RPMI7951 (cell line): ENCODE measurements around the gene HBD. TPM values are rescaled to one million over a fixed set of nuclear protein-coding genes. Genes with fewer than 3 reads are reported as not detected.
"Not testable (repeated sequence)": the region's sequence is repeated elsewhere in the genome, so short reads cannot be mapped to it uniquely, and the experiment has no call there.

Experiments used
- DNase-seq: peaks from one replicate; pipeline ENCODE4 v3.0.0-alpha.2; 2012; ENCODE audit warnings: low read depth
- total RNA-seq: library from RNA; depleted of rRNA; stranded (reverse); fragments of >200 nt; shearing (Covaris generic); gene quantifications from 2 replicates; pipeline ENCODE4 v1.2.3, GENCODE V29; 2014

Gene HBD
- total RNA-seq, 1 experiment from 2014 or later, result not detected

GRCh38 chr11:5253440-5253839 lies 19.2 kb upstream of the HBD start:
- not testable (repeated sequence) for DNase-seq

GRCh38 chr11:5252919-5253265 lies 18.6 kb upstream of the HBD start:
- DNase-seq, result no peak

DNA sequence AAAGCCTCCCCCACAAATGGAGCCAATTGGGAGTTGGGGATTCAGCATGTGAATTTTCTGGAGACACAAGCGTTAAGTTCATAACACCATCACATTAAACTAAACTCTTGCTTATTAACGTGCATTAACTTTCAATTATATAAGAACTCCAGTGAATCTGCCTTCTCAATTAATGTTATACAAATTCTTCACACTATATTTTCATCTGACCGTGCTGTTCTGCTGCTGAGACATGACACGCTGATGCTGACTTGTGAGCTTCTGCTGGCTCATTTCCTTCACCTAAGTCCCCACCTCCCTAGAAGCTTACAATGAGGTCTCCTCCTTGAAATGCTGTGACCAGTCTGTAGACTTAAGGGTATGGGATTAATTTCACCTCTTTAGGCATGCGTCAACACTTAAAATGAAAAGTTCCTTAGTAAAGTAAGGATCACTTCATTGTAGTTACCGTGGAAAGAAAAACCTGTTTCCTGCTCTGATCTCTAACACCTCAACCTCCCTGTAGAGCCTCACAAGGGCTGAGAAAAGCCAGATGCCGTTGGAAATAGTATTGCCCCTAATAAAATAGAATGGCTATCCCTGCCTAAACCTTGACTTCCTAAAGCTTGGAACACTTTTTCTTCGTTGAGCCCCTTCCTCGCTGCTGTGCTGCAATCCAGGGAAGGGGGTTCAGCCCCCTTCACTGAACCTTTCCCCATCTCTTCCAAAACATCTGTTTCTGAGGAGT lies 18.1 kb upstream of the HBD start:
- DNase-seq, result no peak

DNA sequence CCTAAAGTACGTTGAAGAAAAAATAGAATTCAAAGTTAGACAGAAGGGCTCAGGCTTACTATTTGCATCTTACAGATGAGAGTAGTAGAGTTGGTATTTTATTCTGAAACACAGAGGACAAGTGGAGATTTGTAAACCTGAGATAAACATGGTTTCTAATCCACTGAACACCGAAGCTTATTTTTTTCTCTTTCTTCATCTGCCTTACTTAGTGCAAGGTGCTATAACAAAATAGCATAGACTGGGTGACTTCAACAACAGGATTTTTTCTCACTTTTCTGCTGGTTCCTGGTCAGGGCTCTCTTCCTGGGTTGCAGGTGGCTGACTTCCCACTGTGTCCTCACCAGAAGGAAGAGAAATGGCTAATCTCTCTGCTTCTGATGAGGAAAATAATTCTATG lies 17.5 kb upstream of the HBD start:
- DNase-seq, result no peak

- no peak for DNase-seq
Observed at GRCh38 chr11:5250543-5251204, 16.4 kb upstream of the HBD start.

GRCh38 chr11:5249807-5250396 lies 15.6 kb upstream of the HBD start, which contains the start of gene HBG1:
Gene HBG1 (minus strand): TSS chr11:5249857. CDS start chr11:5249804, 53 bp downstream.
- not testable (repeated sequence) for DNase-seq

DNA sequence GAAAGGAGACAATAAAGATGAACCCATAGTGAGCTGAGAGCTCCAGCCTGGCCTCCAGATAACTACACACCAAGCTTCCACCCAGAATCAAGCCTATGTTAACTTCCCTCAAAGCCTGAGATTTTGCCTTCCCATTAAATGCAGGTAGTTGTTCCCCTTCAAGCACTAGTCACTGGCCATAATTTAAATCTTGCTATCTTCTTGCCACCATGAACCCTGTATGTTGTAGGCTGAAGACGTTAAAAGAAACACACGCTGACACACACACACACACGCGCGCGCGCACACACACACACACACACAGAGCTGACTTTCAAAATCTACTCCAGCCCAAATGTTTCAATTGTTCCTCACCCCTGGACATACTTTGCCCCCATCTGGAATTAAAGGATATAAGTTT lies 14.2 kb upstream of the HBD start:
- not testable (repeated sequence) for DNase-seq

DNA sequence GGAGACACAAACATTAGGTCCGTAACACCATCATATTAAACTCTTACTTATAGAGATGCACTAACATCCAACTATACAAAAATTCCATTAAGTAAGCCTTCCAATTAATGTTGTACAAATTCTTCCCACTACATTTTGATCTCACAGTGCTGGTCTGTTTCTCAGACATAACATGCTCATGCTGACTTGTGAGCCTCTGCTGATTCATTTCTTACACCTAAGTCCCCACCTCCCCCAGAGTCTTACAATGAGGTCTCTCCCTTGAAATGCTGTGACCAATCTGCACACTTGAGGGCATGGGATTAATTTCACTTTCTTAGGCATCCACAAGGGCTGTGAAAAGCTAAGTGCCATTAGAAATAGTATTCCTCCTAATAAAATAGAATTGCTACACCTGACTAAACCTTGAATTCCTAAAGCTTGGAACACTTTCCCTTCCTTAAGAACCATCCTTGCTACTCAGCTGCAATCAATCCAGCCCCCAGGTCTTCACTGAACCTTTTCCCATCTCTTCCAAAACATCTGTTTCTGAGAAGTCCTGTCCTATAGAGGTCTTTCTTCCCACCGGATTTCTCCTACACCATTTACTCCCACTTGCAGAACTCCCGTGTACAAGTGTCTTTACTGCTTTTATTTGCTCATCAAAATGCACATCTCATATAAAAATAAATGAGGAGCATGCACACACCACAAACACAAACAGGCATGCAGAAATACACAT lies 13.3 kb upstream of the HBD start:
- no peak for DNase-seq

GRCh38 chr11:5246772-5247471 lies 12.6 kb upstream of the HBD start:
- no peak for DNase-seq

GRCh38 chr11:5245155-5245554 lies 10.9 kb upstream of the HBD start:
- no peak for DNase-seq

GRCh38 chr11:5243816-5244180 lies 9.5 kb upstream of the HBD start:
- DNase-seq, result no peak

DNA sequence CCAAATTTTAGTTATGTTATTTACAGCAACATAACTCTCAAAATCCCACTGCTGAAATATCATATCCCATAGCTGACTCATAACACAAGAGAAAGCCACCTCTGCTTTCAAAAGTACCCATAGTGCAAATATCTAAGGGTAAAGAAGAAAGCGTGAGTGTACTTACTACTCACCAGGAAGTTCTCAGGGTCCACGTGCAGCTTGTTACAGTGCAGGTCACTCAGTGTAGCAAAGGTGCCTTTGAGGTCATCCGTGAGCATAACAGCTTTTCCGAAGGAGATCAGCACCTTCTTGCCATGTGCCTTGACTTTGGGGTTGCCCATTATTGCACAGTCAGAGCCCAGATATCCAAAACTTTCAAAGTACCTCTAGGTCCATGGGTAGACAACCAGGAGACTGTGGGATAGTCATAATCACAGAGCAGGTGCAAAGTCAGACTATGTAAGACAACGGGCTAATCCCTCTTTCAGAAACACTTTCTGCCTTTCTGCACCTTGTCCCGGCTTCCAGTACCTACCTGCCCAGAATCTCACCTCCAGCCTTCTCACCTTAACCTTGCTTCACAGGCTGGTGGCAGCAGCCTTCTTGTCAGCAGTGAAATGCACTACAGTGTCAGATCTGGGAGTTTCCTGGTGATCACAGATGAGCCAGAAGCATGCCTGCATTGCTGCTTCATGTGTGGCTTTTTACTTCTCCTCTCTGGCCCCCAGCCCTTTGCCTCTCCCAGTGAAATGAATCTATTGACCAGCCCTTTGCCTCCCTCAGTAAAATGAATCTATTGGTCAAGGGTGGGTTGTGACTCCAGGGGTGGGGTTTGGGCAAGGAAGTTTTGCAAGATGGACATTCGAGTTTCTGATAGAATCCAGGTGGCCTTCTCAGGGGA lies 8.9 kb upstream of the HBD start:
- DNase-seq, result no peak

GRCh38 chr11:5242208-5242607 lies 7.9 kb upstream of the HBD start:
- DNase-seq, result no peak

DNA sequence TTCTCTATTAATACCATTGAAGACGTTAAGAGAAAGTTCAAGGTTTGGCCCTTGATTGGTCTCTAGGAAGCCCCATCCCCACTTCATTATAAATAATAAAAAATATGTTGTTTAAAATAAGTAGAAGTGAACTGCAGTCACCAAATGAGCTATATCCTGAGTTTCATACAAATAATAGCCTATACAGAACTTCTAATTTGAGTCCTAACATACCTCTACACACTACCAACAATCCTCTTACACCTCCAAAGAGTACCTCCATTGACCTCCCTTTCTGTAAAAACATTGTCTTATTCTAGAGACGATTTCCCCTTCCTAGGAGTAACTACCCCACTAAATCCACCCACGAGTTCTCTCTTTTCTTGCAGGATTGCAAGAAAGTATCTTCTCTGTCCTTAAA lies 7.2 kb upstream of the HBD start:
- DNase-seq, result no peak

DNA sequence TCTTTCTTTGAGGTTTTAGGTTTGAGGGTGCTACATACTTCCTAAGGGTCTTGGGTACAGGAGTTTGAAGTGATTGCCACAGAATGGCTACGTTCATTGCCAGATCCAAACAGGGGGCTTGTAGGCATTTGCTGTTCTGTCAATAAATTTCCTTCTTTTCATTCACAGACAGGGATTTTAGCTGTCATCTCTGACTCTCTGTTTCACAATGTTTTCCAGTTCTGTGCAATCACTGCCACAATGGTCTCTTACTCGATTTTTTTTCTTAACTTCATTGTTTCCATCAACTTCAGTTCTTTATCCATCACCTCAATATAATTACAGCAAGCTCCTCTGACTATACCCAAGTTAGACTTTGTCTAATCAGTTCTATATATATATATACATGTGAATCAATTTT lies 6.2 kb upstream of the HBD start:
- no peak for DNase-seq

GRCh38 chr11:5240056-5240455 lies 5.8 kb upstream of the HBD start:
- no peak for DNase-seq

DNA sequence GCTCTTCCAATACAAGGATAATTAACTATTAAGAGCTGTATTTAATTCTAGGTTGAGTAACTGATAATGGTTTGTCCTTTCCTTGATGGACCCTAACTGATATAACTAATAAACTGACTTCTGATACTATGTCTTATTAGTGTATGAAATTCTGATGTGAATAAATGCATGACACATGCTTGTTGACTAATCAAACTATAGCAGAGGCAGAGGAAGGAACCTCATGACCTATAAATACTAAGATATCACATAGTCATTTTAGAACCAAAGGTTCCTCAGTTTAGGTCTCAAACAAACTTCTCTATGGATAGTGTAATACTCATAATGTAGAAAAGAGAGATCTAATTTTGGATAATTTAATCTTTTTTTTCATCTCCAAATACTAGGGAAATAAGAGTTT lies 4.8 kb upstream of the HBD start:
- DNase-seq, result no peak

DNA sequence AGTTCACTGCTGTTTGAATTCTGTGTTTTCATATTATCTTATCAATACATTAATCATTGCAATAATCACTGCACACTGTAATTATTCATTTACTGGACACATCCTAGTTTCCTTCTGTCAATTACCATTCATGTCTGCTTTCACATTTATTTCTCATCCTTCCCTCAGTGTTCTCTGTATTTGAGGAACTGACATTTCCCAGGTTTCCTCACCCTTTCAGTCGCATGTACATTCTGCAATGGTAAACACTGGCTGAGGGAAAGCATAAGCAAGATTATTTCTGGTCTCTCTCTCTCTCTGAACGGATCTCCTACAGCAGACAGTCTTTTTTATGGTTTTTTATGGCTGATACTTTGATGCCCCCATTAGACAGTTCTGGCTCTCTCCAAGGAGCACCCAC lies 4.2 kb upstream of the HBD start:
- DNase-seq, result no peak

DNA sequence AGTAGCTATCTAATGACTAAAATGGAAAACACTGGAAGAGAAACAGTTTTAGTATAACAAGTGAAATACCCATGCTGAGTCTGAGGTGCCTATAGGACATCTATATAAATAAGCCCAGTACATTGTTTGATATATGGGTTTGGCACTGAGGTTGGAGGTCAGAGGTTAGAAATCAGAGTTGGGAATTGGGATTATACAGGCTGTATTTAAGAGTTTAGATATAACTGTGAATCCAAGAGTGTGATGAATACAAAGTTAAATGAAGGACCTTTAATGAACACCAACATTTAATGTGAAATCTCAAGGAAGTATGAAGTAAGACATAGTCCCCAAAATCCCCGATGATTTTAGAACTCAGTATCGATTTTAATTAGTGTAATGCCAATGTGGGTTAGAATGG lies 3.1 kb upstream of the HBD start:
- DNase-seq, result no peak

DNA sequence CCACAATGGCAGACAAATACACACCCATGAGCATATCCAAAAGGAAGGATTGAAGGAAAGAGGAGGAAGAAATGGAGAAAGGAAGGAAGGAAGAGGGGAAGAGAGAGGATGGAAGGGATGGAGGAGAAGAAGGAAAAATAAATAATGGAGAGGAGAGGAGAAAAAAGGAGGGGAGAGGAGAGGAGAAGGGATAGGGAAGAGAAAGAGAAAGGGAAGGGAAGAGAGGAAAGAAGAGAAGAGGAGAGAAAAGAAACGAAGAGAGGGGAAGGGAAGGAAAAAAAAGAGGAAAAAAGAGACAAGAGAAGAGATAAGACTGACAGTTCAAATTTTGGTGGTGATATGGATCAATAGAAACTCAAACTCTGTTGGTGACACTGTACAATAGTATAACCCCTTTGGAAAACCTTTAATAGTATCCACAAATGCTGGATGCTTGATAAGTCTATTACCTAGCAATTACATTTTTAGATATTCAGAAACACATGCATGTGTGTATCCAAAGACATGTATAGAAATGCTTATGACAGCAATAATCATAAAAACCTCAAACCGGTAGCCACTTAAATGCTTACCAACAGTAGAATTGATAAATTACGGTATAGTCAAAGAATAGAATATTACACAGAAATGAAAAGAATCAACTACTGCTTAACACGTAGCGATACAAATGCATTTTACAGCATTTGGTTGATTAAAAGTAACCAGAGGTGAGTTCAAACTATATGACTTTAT lies 1.2 kb upstream of the HBD start:
- DNase-seq, result no peak
